Measurements from ENCODE around the gene WDR49.

WDR49 gene

DNA sequence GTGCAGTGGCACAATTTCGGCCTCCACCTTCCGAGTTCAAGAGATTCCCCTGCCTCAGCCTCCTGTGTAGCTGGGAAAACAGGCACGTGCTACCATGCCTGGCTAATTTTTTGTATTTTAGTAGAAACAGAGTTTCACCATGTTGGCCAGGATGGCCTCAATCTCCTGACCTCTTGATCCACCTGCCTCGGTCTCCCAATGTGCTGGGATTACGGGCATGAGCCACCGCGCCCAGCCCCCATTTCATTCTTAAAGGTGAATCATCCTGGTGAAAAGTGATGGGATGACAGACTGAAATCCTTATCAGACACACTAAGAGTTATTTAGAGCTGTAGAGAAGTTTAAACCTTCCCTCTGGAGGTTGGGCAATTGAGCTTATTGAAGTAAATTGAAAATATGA, 155.8 kb downstream of the WDR49 start:
- Histone ChIP-seq H3K27me3 (no peaks in the 10 kb centered on the region), H3K4me3 (ENCODE audit: low read depth in 1 of 2, low read length in 1 of 2) (no peak overlapping the region), H3K27ac (no peak overlapping the region), H3K9me3 (no peaks in the 10 kb centered on the region), H3K4me1 (ENCODE audit: control insufficient read depth in 1 of 2, insufficient read depth in 1 of 2, low read depth in 1 of 2, low read length in 1 of 2) (no peaks in the 10 kb centered on the region), H3K36me3 (no peaks in the 10 kb centered on the region)
- TF ChIP-seq, protein P1, sequence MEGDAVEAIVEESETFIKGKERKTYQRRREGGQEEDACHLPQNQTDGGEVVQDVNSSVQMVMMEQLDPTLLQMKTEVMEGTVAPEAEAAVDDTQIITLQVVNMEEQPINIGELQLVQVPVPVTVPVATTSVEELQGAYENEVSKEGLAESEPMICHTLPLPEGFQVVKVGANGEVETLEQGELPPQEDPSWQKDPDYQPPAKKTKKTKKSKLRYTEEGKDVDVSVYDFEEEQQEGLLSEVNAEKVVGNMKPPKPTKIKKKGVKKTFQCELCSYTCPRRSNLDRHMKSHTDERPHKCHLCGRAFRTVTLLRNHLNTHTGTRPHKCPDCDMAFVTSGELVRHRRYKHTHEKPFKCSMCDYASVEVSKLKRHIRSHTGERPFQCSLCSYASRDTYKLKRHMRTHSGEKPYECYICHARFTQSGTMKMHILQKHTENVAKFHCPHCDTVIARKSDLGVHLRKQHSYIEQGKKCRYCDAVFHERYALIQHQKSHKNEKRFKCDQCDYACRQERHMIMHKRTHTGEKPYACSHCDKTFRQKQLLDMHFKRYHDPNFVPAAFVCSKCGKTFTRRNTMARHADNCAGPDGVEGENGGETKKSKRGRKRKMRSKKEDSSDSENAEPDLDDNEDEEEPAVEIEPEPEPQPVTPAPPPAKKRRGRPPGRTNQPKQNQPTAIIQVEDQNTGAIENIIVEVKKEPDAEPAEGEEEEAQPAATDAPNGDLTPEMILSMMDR (IDR thresholded peaks at IDR 0.05) = no peak

GRCh38 chr3:167493244-167493643, 160.5 kb downstream of the WDR49 start:
- Histone ChIP-seq H3K4me3 (ENCODE audit: low read depth in 1 of 2, low read length in 1 of 2) (no peak overlapping the region), H3K9me3 (no peaks in the 10 kb centered on the region), H3K27ac (no peak overlapping the region), H3K4me1 (ENCODE audit: control insufficient read depth in 1 of 2, insufficient read depth in 1 of 2, low read depth in 1 of 2, low read length in 1 of 2) (no peaks in the 10 kb centered on the region), H3K36me3 (no peaks in the 10 kb centered on the region), H3K27me3 (no peaks in the 10 kb centered on the region)
- TF ChIP-seq, protein P1 (IDR thresholded peaks at IDR 0.05) = no peak

DNA sequence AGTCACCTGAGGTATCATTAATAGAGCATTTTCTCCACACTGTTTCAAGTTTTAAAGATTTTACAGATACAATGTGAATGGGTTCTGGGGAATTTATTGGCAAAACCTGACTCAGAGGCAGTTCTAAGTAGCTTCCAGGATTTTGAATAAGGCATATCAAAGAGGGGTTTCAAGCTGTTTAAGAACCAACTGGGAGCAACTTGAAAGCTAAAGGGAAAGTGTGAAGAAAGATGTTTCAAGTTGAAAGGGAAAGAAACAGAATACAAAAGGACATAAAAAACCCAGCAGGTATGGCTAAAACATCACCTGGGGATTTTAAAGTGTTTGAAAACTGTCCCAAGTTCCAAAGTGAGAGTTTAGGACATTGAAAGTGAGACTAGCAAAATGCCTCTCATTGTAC, 162.1 kb downstream of the WDR49 start:
- no peaks in the 10 kb centered on the region for H3K4me1 ChIP-seq (ENCODE audit: control insufficient read depth in 1 of 2, insufficient read depth in 1 of 2, low read depth in 1 of 2, low read length in 1 of 2)
- no peaks in the 10 kb centered on the region for H3K9me3 ChIP-seq
- H3K27me3 ChIP-seq = no peaks in the 10 kb centered on the region
- no peak overlapping the region for H3K27ac ChIP-seq
- TF ChIP-seq, protein P1 (IDR thresholded peaks at IDR 0.05) = no peak
- no peaks in the 10 kb centered on the region for H3K36me3 ChIP-seq
- no peak overlapping the region for H3K4me3 ChIP-seq (ENCODE audit: low read depth in 1 of 2, low read length in 1 of 2)

DNA sequence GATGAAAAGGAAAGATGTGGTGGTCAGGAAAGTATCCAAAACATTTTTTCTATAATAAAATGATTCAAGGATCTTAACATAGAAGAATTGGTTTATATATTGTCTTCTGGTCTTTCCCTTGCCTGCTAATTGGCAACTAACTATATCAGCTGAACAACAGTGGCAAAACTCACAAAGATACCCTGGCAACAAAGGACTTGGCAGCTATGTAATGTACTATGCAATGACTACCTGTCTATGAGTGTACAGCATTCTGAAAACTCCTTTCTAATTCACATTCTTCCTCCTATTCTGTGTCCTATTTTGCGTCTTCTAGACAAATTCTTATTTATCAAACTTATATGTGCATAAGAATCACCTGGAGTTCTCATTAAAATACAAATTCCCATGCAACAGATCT, 164.2 kb downstream of the WDR49 start:
- Histone ChIP-seq H3K4me1 (ENCODE audit: control insufficient read depth in 1 of 2, insufficient read depth in 1 of 2, low read depth in 1 of 2, low read length in 1 of 2) (peaks cover 0 to under 1% of the 10 kb centered on the region in 2 experiments), H3K4me3 (ENCODE audit: low read depth in 1 of 2, low read length in 1 of 2) (no peak overlapping the region), H3K9me3 (no peaks in the 10 kb centered on the region), H3K27ac (no peak overlapping the region), H3K36me3 (no peaks in the 10 kb centered on the region), H3K27me3 (no peaks in the 10 kb centered on the region)
- TF ChIP-seq, protein P1 (IDR thresholded peaks at IDR 0.05) = no peak

GRCh38 chr3:167487556-167487955, 166.2 kb downstream of the WDR49 start:
- H3K27me3 ChIP-seq = no peaks in the 10 kb centered on the region
- H3K27ac ChIP-seq = no peak overlapping the region
- TF ChIP-seq, protein P1 (IDR thresholded peaks at IDR 0.05) = no peak
- H3K4me3 ChIP-seq (ENCODE audit: low read depth in 1 of 2, low read length in 1 of 2) = no peak overlapping the region
- H3K36me3 ChIP-seq = no peaks in the 10 kb centered on the region
- no peaks in the 10 kb centered on the region for H3K9me3 ChIP-seq
- peaks cover 0 to 9% of the 10 kb centered on the region in 2 experiments for H3K4me1 ChIP-seq (ENCODE audit: control insufficient read depth in 1 of 2, insufficient read depth in 1 of 2, low read depth in 1 of 2, low read length in 1 of 2)

- no peaks in the 10 kb centered on the region for H3K9me3 ChIP-seq
Measured at GRCh38 chr3:167484551-167484950, 169.2 kb downstream of the WDR49 start.

More at GRCh38 chr3:167484551-167484950, 169.2 kb downstream of the WDR49 start:
- no peak overlapping the region for H3K4me3 ChIP-seq (ENCODE audit: low read depth in 1 of 2, low read length in 1 of 2)
- no peaks in the 10 kb centered on the region for H3K27me3 ChIP-seq
- TF ChIP-seq, protein P1 (IDR thresholded peaks at IDR 0.05) = no peak
- H3K4me1 ChIP-seq (ENCODE audit: control insufficient read depth in 1 of 2, insufficient read depth in 1 of 2, low read depth in 1 of 2, low read length in 1 of 2) = peaks cover 6 to 13% of the 10 kb centered on the region in 2 experiments
- no peaks in the 10 kb centered on the region for H3K36me3 ChIP-seq
- H3K27ac ChIP-seq = no peak overlapping the region
